Large intestine (tissue), 3 donors: ENCODE data around the gene NLRC5. TPM values are rescaled to one million over a fixed set of nuclear protein-coding genes. Genes with fewer than 3 reads are reported as not detected.

Source experiments
- DNase-seq, 2 donors: peaks; one replicate each; pipeline versions ENCODE4 v3.0.0 to v3.0.0-alpha.2; 2013
- H3K27ac ChIP-seq: one replicate; pipeline ENCODE4 v1.5.1; 2013; ENCODE audit warnings: low read length
- H3K27me3 ChIP-seq: 2 replicates; pipeline ENCODE4 v1.6.1; 2013; ENCODE audit warnings: low read length; ENCODE audit not compliant: control insufficient read depth, insufficient read depth
- H3K36me3 ChIP-seq: 2 replicates; pipeline ENCODE4 v1.6.1; 2013; ENCODE audit warnings: low read length; ENCODE audit not compliant: control insufficient read depth, insufficient read depth
- H3K4me1 ChIP-seq: one replicate; pipeline ENCODE4 v1.6.1; 2013; ENCODE audit warnings: low read length; ENCODE audit not compliant: control insufficient read depth, insufficient read depth
- H3K4me3 ChIP-seq: one replicate; pipeline ENCODE4 v1.5.1; 2013; ENCODE audit warnings: low read length
- H3K9me3 ChIP-seq: one replicate; pipeline ENCODE4 v1.6.1; 2013; ENCODE audit warnings: mild to moderate bottlenecking, low read depth, low read length, moderate library complexity; ENCODE audit not compliant: control insufficient read depth
- WGBS: methylation state at CpG from one replicate; pipeline ENCODE4 v1.1.5; 2013; ENCODE audit warnings: low lambda C conversion rate; ENCODE audit not compliant: insufficient coverage; 5-methylcytosine and 5-hydroxymethylcytosine counted together
- polyA plus RNA-seq: library from polyadenylated mRNA; unstranded; fragments of 120-200 nt; gene quantifications from one replicate; pipeline ENCODE4 v1.2.1, GENCODE V29; 2013

The NLRC5 gene
- polyA plus RNA-seq, 1 donor: 11.1 TPM

- Histone ChIP-seq H3K36me3 (peaks cover 6% of the 10 kb centered on the region), H3K4me3 (no peak overlapping the region), H3K4me1 (no peaks in the 10 kb centered on the region), H3K27me3 (no peaks in the 10 kb centered on the region), H3K27ac (no peak overlapping the region), H3K9me3 (no peaks in the 10 kb centered on the region)
- no CpG with 5 or more reads among the region's 2 CpGs for WGBS
- DNase-seq: no peak
Measured at GRCh38 chr16:57111420-57111819, 122.1 kb downstream of the NLRC5 start.

GRCh38 chr16:57112403-57113041, 123.2 kb downstream of the NLRC5 start:
- H3K36me3 ChIP-seq: peaks cover 11% of the 10 kb centered on the region
- no peak for DNase-seq
- H3K4me3 ChIP-seq: no peak overlapping the region
- no peaks in the 10 kb centered on the region for H3K4me1 ChIP-seq
- WGBS: no CpG with 5 or more reads among the region's 10 CpGs
- H3K27me3 ChIP-seq: no peaks in the 10 kb centered on the region
- H3K27ac ChIP-seq: no peak overlapping the region
- H3K9me3 ChIP-seq: no peaks in the 10 kb centered on the region

GRCh38 chr16:57113042-57113453, 123.7 kb downstream of the NLRC5 start:
- DNase-seq: no peak
- no peak overlapping the region for H3K27ac ChIP-seq
- H3K27me3 ChIP-seq: no peaks in the 10 kb centered on the region
- H3K4me3 ChIP-seq: no peak overlapping the region
- WGBS: no CpG with 5 or more reads among the region's 14 CpGs
- peaks cover 14% of the 10 kb centered on the region for H3K36me3 ChIP-seq
- H3K9me3 ChIP-seq: no peaks in the 10 kb centered on the region
- no peaks in the 10 kb centered on the region for H3K4me1 ChIP-seq

- Histone ChIP-seq H3K27me3 (no peaks in the 10 kb centered on the region), H3K9me3 (no peaks in the 10 kb centered on the region), H3K36me3 (peaks cover 14% of the 10 kb centered on the region), H3K27ac (no peak overlapping the region), H3K4me1 (no peaks in the 10 kb centered on the region), H3K4me3 (no peak overlapping the region)
- no CpG with 5 or more reads among the region's 5 CpGs for WGBS
- no peak for DNase-seq
Measured at GRCh38 chr16:57113664-57114063, 124.3 kb downstream of the NLRC5 start.

- DNase-seq: no peak
- H3K9me3 ChIP-seq: no peaks in the 10 kb centered on the region
- H3K27ac ChIP-seq: no peak overlapping the region
- no CpG with 5 or more reads among the region's 10 CpGs for WGBS
- no peaks in the 10 kb centered on the region for H3K27me3 ChIP-seq
- no peaks in the 10 kb centered on the region for H3K4me1 ChIP-seq
- H3K4me3 ChIP-seq: no peak overlapping the region
- H3K36me3 ChIP-seq: peaks cover 14% of the 10 kb centered on the region
Measured at GRCh38 chr16:57115168-57115513, 125.8 kb downstream of the NLRC5 start.

GRCh38 chr16:57115514-57116182, 126.3 kb downstream of the NLRC5 start:
- DNase-seq: peak; percentile 14 to 47
- H3K36me3 ChIP-seq: peaks cover 14% of the 10 kb centered on the region
- WGBS: no CpG with 5 or more reads among the region's 25 CpGs
- peak overlapping the region; percentile 20 for H3K27ac ChIP-seq
- no peaks in the 10 kb centered on the region for H3K27me3 ChIP-seq
- H3K4me1 ChIP-seq: no peaks in the 10 kb centered on the region
- H3K4me3 ChIP-seq: no peak overlapping the region
- no peaks in the 10 kb centered on the region for H3K9me3 ChIP-seq

- no CpG with 5 or more reads among the region's 2 CpGs for WGBS
- Histone ChIP-seq H3K27ac (no peak overlapping the region), H3K36me3 (peaks cover 24% of the 10 kb centered on the region), H3K4me1 (no peaks in the 10 kb centered on the region), H3K9me3 (no peaks in the 10 kb centered on the region), H3K4me3 (no peak overlapping the region), H3K27me3 (no peaks in the 10 kb centered on the region)
- DNase-seq: no peak
Measured at GRCh38 chr16:57118461-57119084, 129.2 kb downstream of the NLRC5 start.

- H3K9me3 ChIP-seq: no peaks in the 10 kb centered on the region
- no peak for DNase-seq
- H3K4me1 ChIP-seq: no peaks in the 10 kb centered on the region
- WGBS: no CpG with 5 or more reads among the region's 7 CpGs
- no peak overlapping the region for H3K4me3 ChIP-seq
- H3K27ac ChIP-seq: no peak overlapping the region
- H3K27me3 ChIP-seq: no peaks in the 10 kb centered on the region
- H3K36me3 ChIP-seq: peaks cover 13% of the 10 kb centered on the region
Measured at GRCh38 chr16:57123216-57123973, 134.0 kb downstream of the NLRC5 start.

- peaks cover 13% of the 10 kb centered on the region for H3K36me3 ChIP-seq
- no peak overlapping the region for H3K27ac ChIP-seq
- H3K4me1 ChIP-seq: no peaks in the 10 kb centered on the region
- H3K9me3 ChIP-seq: no peaks in the 10 kb centered on the region
- no peak overlapping the region for H3K4me3 ChIP-seq
- DNase-seq: no peak
- H3K27me3 ChIP-seq: no peaks in the 10 kb centered on the region
- 91% methylated on average over 5 of the region's 11 CpGs for WGBS
Measured at GRCh38 chr16:57123974-57124674, 134.8 kb downstream of the NLRC5 start.

- Histone ChIP-seq H3K9me3 (no peaks in the 10 kb centered on the region), H3K4me3 (no peak overlapping the region), H3K27me3 (no peaks in the 10 kb centered on the region), H3K36me3 (peaks cover 13% of the 10 kb centered on the region), H3K4me1 (no peaks in the 10 kb centered on the region), H3K27ac (no peak overlapping the region)
- WGBS: 100% methylated on average over 1 of the region's 4 CpGs
- DNase-seq: no peak
Measured at GRCh38 chr16:57125376-57125775, 136.0 kb downstream of the NLRC5 start.
